Right atrium auricular region (tissue), 2 donors: ENCODE results near the gene RFESD. TPM values are rescaled to one million over a fixed set of nuclear protein-coding genes. Genes with fewer than 3 reads are reported as not detected.

Experiments used
- DNase-seq: peaks from one replicate; pipeline ENCODE4 v3.0.0-alpha.2; 2019; ENCODE audit warnings: low spot score
- H3K27ac ChIP-seq, 2 donors: fragments of 200-600 bp; sonication (generic); 1 replicate in 1 of 2; 2 replicates in 1 of 2; pipeline ENCODE4 v1.5.1; 2016 to 2019
- H3K27me3 ChIP-seq, 2 donors: fragments of 200-600 bp; sonication (generic); one replicate each; pipeline versions ENCODE4 v1.5.1 to v1.6.0; 2017 to 2019
- H3K36me3 ChIP-seq: fragments of 200-600 bp; sonication (generic); one replicate; pipeline ENCODE4 v1.5.1; 2016
- H3K4me1 ChIP-seq, 2 donors: fragments of 200-600 bp; sonication (generic); one replicate each; pipeline versions ENCODE4 v1.5.1 to v1.6.0; 2017 to 2019
- H3K4me3 ChIP-seq, 2 donors: fragments of 200-600 bp; sonication (generic); 1 replicate in 1 of 2; 2 replicates in 1 of 2; pipeline ENCODE4 v1.5.1; 2017 to 2019; ENCODE audit warnings: mild to moderate bottlenecking in 1 of 2, moderate library complexity in 1 of 2
- H3K9me3 ChIP-seq, 2 donors: fragments of 200-600 bp; sonication (generic); one replicate each; pipeline ENCODE4 v1.5.1; 2019
- CTCF ChIP-seq, 2 donors: fragments of 200-600 bp; sonication (generic); IDR thresholded peaks; one replicate each; pipeline ENCODE4 v1.5.1; 2019; ENCODE audit warnings: antibody characterized with exemption in 2 of 2
- total RNA-seq, 2 donors: library from RNA; depleted of rRNA; stranded (reverse); fragments of >200 nt; gene quantifications; one replicate each; pipeline ENCODE4 v1.1.0, GENCODE V29; 2016

The RFESD gene
- 1 to 10 TPM; 1.9 to 2.5 TPM for total RNA-seq

- TF ChIP-seq CTCF (IDR thresholded peaks at IDR 0.05): no peak
- Histone ChIP-seq H3K4me3 (peak within 1 kb of the TSS; percentile 44 to 59), H3K4me1 (peaks cover 0 to 10% of the 10 kb centered on the region in 2 donors), H3K27me3 (no peaks in the 10 kb centered on the region), H3K9me3 (no peaks in the 10 kb centered on the region), H3K27ac (peak within 1 kb of the TSS; percentile 95), H3K36me3 (no peaks in the 10 kb centered on the region)
- DNase-seq: peak; percentile 100
Measured at GRCh38 chr5:95646569-95647431, at the start of gene RFESD. RFESD (plus strand) TSS chr5:95646777; CDS start chr5:95652272, 5,495 bp downstream.

GRCh38 chr5:95599252-95599651 lies 47.3 kb upstream of the RFESD start:
- no peak overlapping the region for H3K27ac ChIP-seq
- no peaks in the 10 kb centered on the region for H3K27me3 ChIP-seq
- no peak for TF ChIP-seq CTCF (IDR thresholded peaks at IDR 0.05)
- H3K4me1 ChIP-seq: peaks cover 0 to 7% of the 10 kb centered on the region in 2 donors
- H3K4me3 ChIP-seq: no peak overlapping the region
- H3K9me3 ChIP-seq: no peaks in the 10 kb centered on the region
- no peaks in the 10 kb centered on the region for H3K36me3 ChIP-seq
- DNase-seq: no peak

- Histone ChIP-seq H3K4me1 (peaks cover 0 to 7% of the 10 kb centered on the region in 2 donors), H3K36me3 (no peaks in the 10 kb centered on the region), H3K4me3 (no peak overlapping the region), H3K9me3 (no peaks in the 10 kb centered on the region), H3K27me3 (no peaks in the 10 kb centered on the region), H3K27ac (no peak overlapping the region)
- DNase-seq: no peak
- TF ChIP-seq CTCF (IDR thresholded peaks at IDR 0.05): no peak
Measured at GRCh38 chr5:95600557-95600956, 46.0 kb upstream of the RFESD start.

- no peak for DNase-seq
- TF ChIP-seq CTCF (IDR thresholded peaks at IDR 0.05): no peak
Measured at GRCh38 chr5:95605786-95606185, 40.8 kb upstream of the RFESD start.

GRCh38 chr5:95606419-95606818 lies 40.2 kb upstream of the RFESD start:
- H3K27me3 ChIP-seq: no peaks in the 10 kb centered on the region
- no peaks in the 10 kb centered on the region for H3K4me1 ChIP-seq
- no peak overlapping the region for H3K4me3 ChIP-seq
- H3K36me3 ChIP-seq: no peaks in the 10 kb centered on the region
- DNase-seq: no peak
- no peak overlapping the region for H3K27ac ChIP-seq
- no peak for TF ChIP-seq CTCF (IDR thresholded peaks at IDR 0.05)
- no peaks in the 10 kb centered on the region for H3K9me3 ChIP-seq

More at GRCh38 chr5:95605786-95606185, 40.8 kb upstream of the RFESD start:
- Histone ChIP-seq H3K27ac (no peak overlapping the region), H3K4me3 (no peak overlapping the region), H3K9me3 (no peaks in the 10 kb centered on the region), H3K36me3 (no peaks in the 10 kb centered on the region), H3K4me1 (peaks cover 0 to 5% of the 10 kb centered on the region in 2 donors), H3K27me3 (no peaks in the 10 kb centered on the region)
